ENCODE measurements around the gene MPRIP.
A peak's percentile ranks its signal among the peaks of the same experiment; 100 is the strongest.
"Not testable (repeated sequence)": the region's sequence is repeated elsewhere in the genome, so short reads cannot be mapped to it uniquely, and the experiment has no call there.

Gene MPRIP, protein sequence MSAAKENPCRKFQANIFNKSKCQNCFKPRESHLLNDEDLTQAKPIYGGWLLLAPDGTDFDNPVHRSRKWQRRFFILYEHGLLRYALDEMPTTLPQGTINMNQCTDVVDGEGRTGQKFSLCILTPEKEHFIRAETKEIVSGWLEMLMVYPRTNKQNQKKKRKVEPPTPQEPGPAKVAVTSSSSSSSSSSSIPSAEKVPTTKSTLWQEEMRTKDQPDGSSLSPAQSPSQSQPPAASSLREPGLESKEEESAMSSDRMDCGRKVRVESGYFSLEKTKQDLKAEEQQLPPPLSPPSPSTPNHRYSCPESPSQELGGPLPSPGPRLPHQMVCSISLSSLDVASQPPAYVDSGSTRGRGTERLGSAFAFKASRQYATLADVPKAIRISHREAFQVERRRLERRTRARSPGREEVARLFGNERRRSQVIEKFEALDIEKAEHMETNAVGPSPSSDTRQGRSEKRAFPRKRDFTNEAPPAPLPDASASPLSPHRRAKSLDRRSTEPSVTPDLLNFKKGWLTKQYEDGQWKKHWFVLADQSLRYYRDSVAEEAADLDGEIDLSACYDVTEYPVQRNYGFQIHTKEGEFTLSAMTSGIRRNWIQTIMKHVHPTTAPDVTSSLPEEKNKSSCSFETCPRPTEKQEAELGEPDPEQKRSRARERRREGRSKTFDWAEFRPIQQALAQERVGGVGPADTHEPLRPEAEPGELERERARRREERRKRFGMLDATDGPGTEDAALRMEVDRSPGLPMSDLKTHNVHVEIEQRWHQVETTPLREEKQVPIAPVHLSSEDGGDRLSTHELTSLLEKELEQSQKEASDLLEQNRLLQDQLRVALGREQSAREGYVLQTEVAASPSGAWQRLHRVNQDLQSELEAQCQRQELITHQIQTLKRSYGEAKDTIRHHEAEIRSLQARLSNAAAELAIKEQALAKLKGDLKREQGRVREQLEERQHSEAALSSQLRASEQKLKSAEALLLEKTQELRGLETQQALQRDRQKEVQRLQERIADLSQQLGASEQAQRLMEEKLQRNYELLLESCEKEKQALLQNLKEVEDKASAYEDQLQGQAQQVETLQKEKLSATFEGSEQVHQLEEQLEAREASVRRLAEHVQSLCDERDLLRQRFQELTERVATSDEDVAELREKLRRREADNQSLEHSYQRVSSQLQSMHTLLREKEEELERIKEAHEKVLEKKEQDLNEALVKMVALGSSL (N-terminal part only)

GRCh38 chr17:17042384-17042736 is at the start of gene MPRIP:
TSS of gene MPRIP (plus strand) at chr17:17042457. CDS start at chr17:17042849, 392 bp downstream.
- DNase-seq (ENCODE audit: low spot score), result no peak
- TF ChIP-seq, protein P1, sequence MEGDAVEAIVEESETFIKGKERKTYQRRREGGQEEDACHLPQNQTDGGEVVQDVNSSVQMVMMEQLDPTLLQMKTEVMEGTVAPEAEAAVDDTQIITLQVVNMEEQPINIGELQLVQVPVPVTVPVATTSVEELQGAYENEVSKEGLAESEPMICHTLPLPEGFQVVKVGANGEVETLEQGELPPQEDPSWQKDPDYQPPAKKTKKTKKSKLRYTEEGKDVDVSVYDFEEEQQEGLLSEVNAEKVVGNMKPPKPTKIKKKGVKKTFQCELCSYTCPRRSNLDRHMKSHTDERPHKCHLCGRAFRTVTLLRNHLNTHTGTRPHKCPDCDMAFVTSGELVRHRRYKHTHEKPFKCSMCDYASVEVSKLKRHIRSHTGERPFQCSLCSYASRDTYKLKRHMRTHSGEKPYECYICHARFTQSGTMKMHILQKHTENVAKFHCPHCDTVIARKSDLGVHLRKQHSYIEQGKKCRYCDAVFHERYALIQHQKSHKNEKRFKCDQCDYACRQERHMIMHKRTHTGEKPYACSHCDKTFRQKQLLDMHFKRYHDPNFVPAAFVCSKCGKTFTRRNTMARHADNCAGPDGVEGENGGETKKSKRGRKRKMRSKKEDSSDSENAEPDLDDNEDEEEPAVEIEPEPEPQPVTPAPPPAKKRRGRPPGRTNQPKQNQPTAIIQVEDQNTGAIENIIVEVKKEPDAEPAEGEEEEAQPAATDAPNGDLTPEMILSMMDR (IDR thresholded peaks at IDR 0.05), result no peak
- H3K27ac ChIP-seq, result peak within 1 kb of the TSS; percentile 91
- H3K4me3 ChIP-seq, result peak within 1 kb of the TSS; percentile 73

- DNase-seq (ENCODE audit: low spot score), result no peak
- Histone ChIP-seq H3K27ac (no peak overlapping the region), H3K4me3 (no peak overlapping the region)
- TF ChIP-seq, protein P1 (IDR thresholded peaks at IDR 0.05), result no peak
These were observed 47.6 kb upstream of the MPRIP start for GRCh38 chr17:16994631-16995030.

DNA sequence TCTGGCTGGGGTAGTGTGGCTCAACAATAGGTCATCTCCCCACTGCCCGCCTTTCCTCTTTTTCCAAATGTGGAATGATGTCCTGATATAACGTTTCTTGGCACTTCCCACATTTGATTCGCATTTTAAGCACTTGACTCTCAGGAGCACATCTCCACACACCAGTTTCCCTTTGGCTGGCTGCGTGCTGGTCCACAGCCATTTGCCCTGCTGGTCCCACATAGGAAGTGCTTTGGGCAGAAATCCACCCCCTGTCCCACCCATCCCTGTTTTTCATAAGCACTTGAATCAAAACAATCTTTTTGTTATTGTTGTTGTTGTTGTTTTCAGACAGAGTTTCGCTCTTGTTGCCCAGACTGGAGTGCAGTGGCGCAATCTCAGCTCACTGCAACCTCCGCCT is 46.3 kb upstream of the MPRIP start:
- DNase-seq (ENCODE audit: low spot score), result no peak
- Histone ChIP-seq H3K27ac (no peak overlapping the region), H3K4me3 (no peak overlapping the region)
- TF ChIP-seq, protein P1 (IDR thresholded peaks at IDR 0.05), result no peak

DNA sequence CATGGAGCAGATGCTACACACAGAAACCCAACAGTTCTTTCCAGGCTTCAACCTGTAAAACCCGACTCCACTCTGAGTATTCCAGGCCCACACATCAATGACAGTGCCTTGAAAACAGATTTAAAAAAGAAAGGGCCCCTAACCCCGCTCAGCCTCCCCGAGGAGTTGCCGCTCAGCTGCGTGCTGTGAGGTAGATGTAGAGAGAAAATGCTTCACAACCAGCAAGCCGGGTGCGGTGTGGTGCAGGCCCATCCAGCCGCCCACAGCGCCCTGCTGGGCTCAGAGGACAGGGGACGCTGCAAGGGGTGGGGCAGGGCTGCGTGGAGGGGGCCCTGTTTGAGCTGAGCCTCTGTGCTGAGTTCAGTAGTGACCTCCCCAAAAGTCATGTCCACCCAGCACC is 45.5 kb upstream of the MPRIP start:
- not testable (repeated sequence) for DNase-seq (ENCODE audit: low spot score); H3K4me3 ChIP-seq; H3K27ac ChIP-seq

- no peak for DNase-seq (ENCODE audit: low spot score)
- H3K27ac ChIP-seq, result no peak overlapping the region
- H3K4me3 ChIP-seq, result no peak overlapping the region
- TF ChIP-seq, protein P1 (IDR thresholded peaks at IDR 0.05), result no peak
These were observed 44.5 kb upstream of the MPRIP start for GRCh38 chr17:16997514-16998429.

- TF ChIP-seq, protein P1 (IDR thresholded peaks at IDR 0.05), result no peak
- no peak overlapping the region for H3K4me3 ChIP-seq
- H3K27ac ChIP-seq, result no peak overlapping the region
- no peak for DNase-seq (ENCODE audit: low spot score)
These were observed 42.2 kb upstream of the MPRIP start for GRCh38 chr17:16999931-17000625.
